NCI-H82 treated with DMSO at 0.1 percent for 48 hours (cell line): ENCODE results near the gene CYP2A6.
"Not testable (repeated sequence)": the region's sequence is repeated elsewhere in the genome, so short reads cannot be mapped to it uniquely, and the experiment has no call there.

Experiments used
- DNase-seq: peaks from one replicate; lab custom pipeline; 2025; ENCODE audit not compliant: unreplicated experiment; lab: John Stamatoyannopoulos, UW

Gene CYP2A6

GRCh38 chr19:40852467-40853152 lies 2.4 kb upstream of the CYP2A6 start:
- DNase-seq: not testable (repeated sequence)

- DNase-seq: not testable (repeated sequence)
Measured at GRCh38 chr19:40846722-40847121, 3.5 kb downstream of the CYP2A6 start.

GRCh38 chr19:40843653-40844052 lies 6.6 kb downstream of the CYP2A6 start:
- not testable (repeated sequence) for DNase-seq

- not testable (repeated sequence) for DNase-seq
Measured at GRCh38 chr19:40842997-40843652, 7.1 kb downstream of the CYP2A6 start.

GRCh38 chr19:40842012-40842411 lies 8.2 kb downstream of the CYP2A6 start:
- not testable (repeated sequence) for DNase-seq

- DNase-seq: not testable (repeated sequence)
Measured at GRCh38 chr19:40838477-40838876, 11.8 kb downstream of the CYP2A6 start.

- no peak for DNase-seq
Measured at GRCh38 chr19:40836754-40837429, 13.4 kb downstream of the CYP2A6 start.

GRCh38 chr19:40833728-40834533 lies 16.3 kb downstream of the CYP2A6 start:
- DNase-seq: not testable (repeated sequence)

GRCh38 chr19:40832431-40832790 lies 17.8 kb downstream of the CYP2A6 start:
- not testable (repeated sequence) for DNase-seq

GRCh38 chr19:40831502-40832430 lies 18.5 kb downstream of the CYP2A6 start:
- no peak for DNase-seq

GRCh38 chr19:40830741-40831140 lies 19.5 kb downstream of the CYP2A6 start:
- not testable (repeated sequence) for DNase-seq

- no peak for DNase-seq
Measured at GRCh38 chr19:40829205-40829604, 21.0 kb downstream of the CYP2A6 start.

- no peak for DNase-seq
Measured at GRCh38 chr19:40827386-40828247, 22.6 kb downstream of the CYP2A6 start.

GRCh38 chr19:40826699-40827385 lies 23.4 kb downstream of the CYP2A6 start:
- not testable (repeated sequence) for DNase-seq

- DNase-seq: not testable (repeated sequence)
Measured at GRCh38 chr19:40826312-40826698, 23.9 kb downstream of the CYP2A6 start.

- not testable (repeated sequence) for DNase-seq
Measured at GRCh38 chr19:40825460-40826095, 24.7 kb downstream of the CYP2A6 start.

GRCh38 chr19:40824916-40825315 lies 25.3 kb downstream of the CYP2A6 start:
- not testable (repeated sequence) for DNase-seq
